Measurements from ENCODE around the gene SHANK2. TPM values are rescaled to one million over a fixed set of nuclear protein-coding genes. Genes with fewer than 3 reads are reported as not detected.

SHANK2 gene
- polyA plus RNA-seq, 1 donor (not counting 4 experiments of a cell fraction or from before 2014, with no cell fraction given), result 0.22 TPM

- H2AFZ ChIP-seq (ENCODE audit: control insufficient read depth, low read length), result no peak overlapping the region
- no peak for DNase-seq (ENCODE audit: low read depth, low spot score)
- peaks cover 13% of the 10 kb centered on the region for H3K27me3 ChIP-seq (ENCODE audit: control insufficient read depth, extremely low read depth, insufficient read depth, low read length)
- H3K27ac ChIP-seq (ENCODE audit: control insufficient read depth, insufficient read depth, low read length), result no peak overlapping the region
- no peaks in the 10 kb centered on the region for H3K4me1 ChIP-seq (ENCODE audit: control insufficient read depth, extremely low read depth, insufficient read depth, low read length)
- FAIRE-seq, result no peak
- H3K36me3 ChIP-seq (ENCODE audit: control insufficient read depth in 2 of 2, extremely low read depth in 1 of 2, insufficient read depth in 2 of 2, low read length in 2 of 2), result no peaks in the 10 kb centered on the region
- H3K4me3 ChIP-seq (ENCODE audit: control insufficient read depth in 2 of 3, extremely low read depth in 1 of 3, insufficient read depth in 2 of 3, low read depth in 1 of 3, low read length in 3 of 3), result no peak overlapping the region
- H3K9me1 ChIP-seq (ENCODE audit: control insufficient read depth, extremely low read depth, insufficient read depth, low read length), result no peaks in the 10 kb centered on the region
- no peak overlapping the region for H3K4me2 ChIP-seq (ENCODE audit: control insufficient read depth, extremely low read depth, insufficient read depth, low read depth, low read length)
- H3K9ac ChIP-seq (ENCODE audit: control insufficient read depth, extremely low read depth, insufficient read depth, low read length), result no peak overlapping the region
- TF ChIP-seq EZH2 (IDR thresholded peaks at IDR 0.05; ENCODE audit: low read length) (no peak), CTCF (optimal IDR thresholded peaks at IDR 0.05 in 1 of 3, IDR thresholded peaks at IDR 0.05 in 1 of 3, conservative IDR thresholded peaks at IDR 0.05 in 1 of 3; ENCODE audit: extremely low read depth in 1 of 3, insufficient read depth in 2 of 3, low read length in 3 of 3) (no peak)
- dilution Hi-C loops (cut with MboI; ENCODE audit: extremely low pct_ligation_motif_present, low sequenced_read_pairs), result no loop called here
- H3K9me3 ChIP-seq (ENCODE audit: control insufficient read depth, low read depth, low read length), result peaks cover 3% of the 10 kb centered on the region
- no peaks in the 10 kb centered on the region for H4K20me1 ChIP-seq (ENCODE audit: control insufficient read depth, extremely low read depth, insufficient read depth, low read length)
- no peaks in the 10 kb centered on the region for H3K79me2 ChIP-seq (ENCODE audit: control insufficient read depth, insufficient read depth, low read length)
These were observed 39.4 kb downstream of the SHANK2 start for GRCh38 chr11:71212871-71213559.

GRCh38 chr11:71211631-71212030, 40.7 kb downstream of the SHANK2 start:
- Histone ChIP-seq H3K4me1 (ENCODE audit: control insufficient read depth, extremely low read depth, insufficient read depth, low read length) (no peaks in the 10 kb centered on the region), H3K9ac (ENCODE audit: control insufficient read depth, extremely low read depth, insufficient read depth, low read length) (no peak overlapping the region), H3K9me1 (ENCODE audit: control insufficient read depth, extremely low read depth, insufficient read depth, low read length) (no peaks in the 10 kb centered on the region), H2AFZ (ENCODE audit: control insufficient read depth, low read length) (no peak overlapping the region), H3K27me3 (ENCODE audit: control insufficient read depth, extremely low read depth, insufficient read depth, low read length) (peaks cover 15% of the 10 kb centered on the region), H4K20me1 (ENCODE audit: control insufficient read depth, extremely low read depth, insufficient read depth, low read length) (no peaks in the 10 kb centered on the region), H3K27ac (ENCODE audit: control insufficient read depth, insufficient read depth, low read length) (no peak overlapping the region), H3K36me3 (ENCODE audit: control insufficient read depth in 2 of 2, extremely low read depth in 1 of 2, insufficient read depth in 2 of 2, low read length in 2 of 2) (no peaks in the 10 kb centered on the region), H3K9me3 (ENCODE audit: control insufficient read depth, low read depth, low read length) (peaks cover 3% of the 10 kb centered on the region), H3K79me2 (ENCODE audit: control insufficient read depth, insufficient read depth, low read length) (no peaks in the 10 kb centered on the region), H3K4me3 (ENCODE audit: control insufficient read depth in 2 of 3, extremely low read depth in 1 of 3, insufficient read depth in 2 of 3, low read depth in 1 of 3, low read length in 3 of 3) (no peak overlapping the region), H3K4me2 (ENCODE audit: control insufficient read depth, extremely low read depth, insufficient read depth, low read depth, low read length) (no peak overlapping the region)
- DNase-seq (ENCODE audit: low read depth, low spot score), result no peak
- dilution Hi-C loops (cut with MboI; ENCODE audit: extremely low pct_ligation_motif_present, low sequenced_read_pairs), result no loop called here
- FAIRE-seq, result no peak
- TF ChIP-seq EZH2 (IDR thresholded peaks at IDR 0.05; ENCODE audit: low read length) (no peak), CTCF (optimal IDR thresholded peaks at IDR 0.05 in 1 of 3, IDR thresholded peaks at IDR 0.05 in 1 of 3, conservative IDR thresholded peaks at IDR 0.05 in 1 of 3; ENCODE audit: extremely low read depth in 1 of 3, insufficient read depth in 2 of 3, low read length in 3 of 3) (no peak)
